ENCODE measurements around the gene NR2F1-AS1.
"Not testable (repeated sequence)": the region's sequence is repeated elsewhere in the genome, so short reads cannot be mapped to it uniquely, and the experiment has no call there.

NR2F1-AS1 gene

DNA sequence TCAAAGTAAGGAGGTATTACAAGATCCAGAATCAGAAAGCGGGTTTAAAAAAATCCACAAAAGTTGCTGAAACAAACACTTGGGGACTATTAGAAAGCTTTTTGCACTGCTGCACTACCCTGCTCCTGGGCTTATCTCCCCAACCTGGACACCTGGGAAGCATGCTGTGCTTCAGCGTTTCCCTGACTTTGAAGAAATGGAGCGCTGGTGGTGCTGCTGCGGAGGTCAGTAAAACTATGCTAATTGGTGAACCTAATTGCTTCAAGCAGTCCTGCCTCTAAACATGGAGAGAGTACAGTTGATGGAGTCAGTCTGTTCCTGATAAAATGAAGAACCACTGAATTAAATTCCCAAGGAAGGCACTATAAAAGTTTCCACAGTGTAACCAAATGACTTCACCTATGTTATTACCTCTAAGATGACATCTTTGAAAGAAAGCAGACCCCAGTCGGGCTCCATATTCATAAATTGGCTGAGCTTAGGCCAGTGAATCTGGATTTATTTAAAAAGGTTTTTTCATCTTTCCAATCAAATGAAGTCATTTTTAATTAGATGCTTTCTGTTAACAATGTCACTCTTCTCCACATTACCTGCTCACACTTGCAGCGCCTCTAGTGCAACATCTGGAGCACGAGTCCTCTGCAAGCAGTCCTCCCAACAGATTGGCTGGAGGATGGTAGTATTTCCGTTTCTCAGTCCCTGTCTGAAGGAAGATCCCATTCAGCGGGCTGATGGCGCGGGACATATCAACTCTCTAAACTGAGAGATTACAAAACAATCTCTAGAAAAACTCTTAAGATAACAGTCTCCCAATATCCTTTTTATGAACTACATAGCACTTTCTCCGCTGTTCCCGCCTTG is 11.5 kb downstream of the NR2F1-AS1 start:
- no peak for DNase-seq (ENCODE audit: low read depth)
- H3K4me3 ChIP-seq (ENCODE audit: low read length), result no peak overlapping the region
- TF ChIP-seq, protein P1, sequence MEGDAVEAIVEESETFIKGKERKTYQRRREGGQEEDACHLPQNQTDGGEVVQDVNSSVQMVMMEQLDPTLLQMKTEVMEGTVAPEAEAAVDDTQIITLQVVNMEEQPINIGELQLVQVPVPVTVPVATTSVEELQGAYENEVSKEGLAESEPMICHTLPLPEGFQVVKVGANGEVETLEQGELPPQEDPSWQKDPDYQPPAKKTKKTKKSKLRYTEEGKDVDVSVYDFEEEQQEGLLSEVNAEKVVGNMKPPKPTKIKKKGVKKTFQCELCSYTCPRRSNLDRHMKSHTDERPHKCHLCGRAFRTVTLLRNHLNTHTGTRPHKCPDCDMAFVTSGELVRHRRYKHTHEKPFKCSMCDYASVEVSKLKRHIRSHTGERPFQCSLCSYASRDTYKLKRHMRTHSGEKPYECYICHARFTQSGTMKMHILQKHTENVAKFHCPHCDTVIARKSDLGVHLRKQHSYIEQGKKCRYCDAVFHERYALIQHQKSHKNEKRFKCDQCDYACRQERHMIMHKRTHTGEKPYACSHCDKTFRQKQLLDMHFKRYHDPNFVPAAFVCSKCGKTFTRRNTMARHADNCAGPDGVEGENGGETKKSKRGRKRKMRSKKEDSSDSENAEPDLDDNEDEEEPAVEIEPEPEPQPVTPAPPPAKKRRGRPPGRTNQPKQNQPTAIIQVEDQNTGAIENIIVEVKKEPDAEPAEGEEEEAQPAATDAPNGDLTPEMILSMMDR (IDR thresholded peaks at IDR 0.05; ENCODE audit: insufficient read depth, low read depth, low read length, missing control alignments), result no peak

DNA sequence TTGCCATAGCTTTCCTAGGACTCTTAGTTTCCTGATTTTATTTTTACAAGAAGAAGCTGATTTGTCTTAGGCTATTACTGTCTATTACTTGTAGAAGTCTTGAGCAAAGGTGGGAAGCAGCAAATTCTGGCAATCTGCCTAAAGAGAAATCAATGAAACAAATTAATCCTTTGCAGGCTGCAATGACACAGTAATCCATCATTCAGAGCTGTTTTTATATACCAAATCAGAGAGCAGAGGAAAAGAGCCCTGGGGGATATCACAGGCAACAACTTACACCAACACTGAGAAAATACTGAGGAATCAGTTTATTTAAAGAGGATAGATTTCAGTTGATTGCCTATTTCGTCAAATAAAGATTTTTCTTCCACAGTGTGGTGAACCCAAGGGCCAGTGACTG is 13.6 kb downstream of the NR2F1-AS1 start:
- DNase-seq (ENCODE audit: low read depth), result no peak
- TF ChIP-seq, protein P1 (IDR thresholded peaks at IDR 0.05; ENCODE audit: insufficient read depth, low read depth, low read length, missing control alignments), result no peak
- no peak overlapping the region for H3K4me3 ChIP-seq (ENCODE audit: low read length)

DNA sequence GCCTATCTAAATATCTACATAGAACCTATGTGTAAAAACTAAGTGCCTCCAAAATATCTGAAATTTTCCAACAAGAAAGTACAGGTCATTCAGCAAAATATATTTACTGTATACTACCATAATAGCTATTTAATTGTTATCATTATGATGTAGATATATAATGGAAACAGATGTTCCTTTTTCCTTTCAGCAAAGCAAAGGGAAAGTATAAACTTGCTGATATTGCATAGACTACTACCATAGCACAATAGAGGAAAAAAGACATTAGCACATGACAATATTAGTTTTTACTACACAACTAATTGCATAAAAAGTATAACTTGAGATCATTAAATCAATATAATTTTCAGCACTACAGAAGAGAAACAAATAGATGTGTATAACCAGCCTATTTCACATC is 14.9 kb downstream of the NR2F1-AS1 start:
- H3K4me3 ChIP-seq (ENCODE audit: low read length), result no peak overlapping the region
- DNase-seq (ENCODE audit: low read depth), result no peak
- TF ChIP-seq, protein P1 (IDR thresholded peaks at IDR 0.05; ENCODE audit: insufficient read depth, low read depth, low read length, missing control alignments), result no peak

DNA sequence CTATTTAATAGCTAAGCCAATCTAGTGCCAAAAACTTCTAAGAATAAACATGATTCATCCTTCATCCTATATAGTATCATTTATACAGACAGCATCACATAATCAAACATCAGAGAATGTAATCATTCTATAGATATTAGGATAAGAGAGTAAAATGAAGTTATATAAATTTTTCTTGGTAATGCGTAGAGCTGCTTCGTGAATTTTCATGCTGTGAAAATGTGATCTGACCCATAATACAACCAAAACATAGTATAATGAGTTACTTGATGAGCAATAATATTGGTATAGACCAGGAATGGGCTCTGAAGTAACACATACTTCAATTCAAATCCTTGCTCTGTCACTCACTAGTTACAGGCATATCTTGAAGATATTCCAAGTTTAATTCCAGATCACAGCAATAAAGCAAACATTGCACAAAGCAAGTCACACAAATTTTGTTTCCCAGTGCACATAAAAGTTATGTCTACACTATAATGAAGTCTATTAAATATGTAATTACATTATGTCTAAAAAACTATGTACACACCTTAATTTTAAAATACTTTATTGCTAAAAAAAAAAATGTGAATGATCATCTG is 23.9 kb downstream of the NR2F1-AS1 start:
- TF ChIP-seq, protein P1 (IDR thresholded peaks at IDR 0.05; ENCODE audit: insufficient read depth, low read depth, low read length, missing control alignments), result no peak
- DNase-seq (ENCODE audit: low read depth), result no peak
- no peak overlapping the region for H3K4me3 ChIP-seq (ENCODE audit: low read length)

DNA sequence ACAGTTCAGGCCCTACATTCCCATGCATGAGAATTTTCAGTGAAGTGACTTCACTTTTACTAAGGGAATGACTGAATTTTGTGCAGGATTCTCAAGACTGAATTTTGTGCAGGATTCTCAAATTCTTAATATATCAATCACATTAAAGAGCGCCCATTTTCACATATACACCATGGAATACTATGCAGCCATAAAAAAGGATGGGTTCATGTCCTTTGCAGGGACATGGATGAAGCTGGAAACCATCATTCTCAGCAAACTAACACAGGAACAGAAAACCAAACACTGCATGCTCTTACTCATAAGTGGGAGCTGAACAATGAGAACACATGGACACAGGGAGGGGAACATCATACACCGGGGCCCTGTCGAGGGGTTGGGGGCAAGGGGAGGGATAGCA is 31.4 kb downstream of the NR2F1-AS1 start:
- not testable (repeated sequence) for DNase-seq (ENCODE audit: low read depth); H3K4me3 ChIP-seq (ENCODE audit: low read length)

DNA sequence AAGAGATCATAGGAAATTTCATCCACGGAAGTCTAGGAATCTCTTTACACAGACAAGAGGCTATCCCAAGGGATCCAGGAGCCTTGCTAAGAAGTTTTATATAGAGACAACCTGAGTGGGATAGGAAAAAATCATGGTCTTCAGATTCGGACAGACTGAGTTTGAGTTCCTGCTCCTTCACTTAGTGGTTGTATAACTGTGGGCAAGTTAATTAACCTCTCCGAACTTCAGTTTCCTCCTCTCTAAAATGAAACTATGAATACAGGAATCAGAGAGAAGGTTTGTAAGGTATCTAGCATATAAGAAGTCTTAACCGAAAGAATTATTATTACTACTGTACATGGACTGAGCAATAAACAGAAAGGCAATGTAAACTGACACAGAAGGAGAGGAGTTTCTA is 35.1 kb downstream of the NR2F1-AS1 start:
- H3K4me3 ChIP-seq (ENCODE audit: low read length), result no peak overlapping the region
- TF ChIP-seq, protein P1 (IDR thresholded peaks at IDR 0.05; ENCODE audit: insufficient read depth, low read depth, low read length, missing control alignments), result no peak
- no peak for DNase-seq (ENCODE audit: low read depth)

DNA sequence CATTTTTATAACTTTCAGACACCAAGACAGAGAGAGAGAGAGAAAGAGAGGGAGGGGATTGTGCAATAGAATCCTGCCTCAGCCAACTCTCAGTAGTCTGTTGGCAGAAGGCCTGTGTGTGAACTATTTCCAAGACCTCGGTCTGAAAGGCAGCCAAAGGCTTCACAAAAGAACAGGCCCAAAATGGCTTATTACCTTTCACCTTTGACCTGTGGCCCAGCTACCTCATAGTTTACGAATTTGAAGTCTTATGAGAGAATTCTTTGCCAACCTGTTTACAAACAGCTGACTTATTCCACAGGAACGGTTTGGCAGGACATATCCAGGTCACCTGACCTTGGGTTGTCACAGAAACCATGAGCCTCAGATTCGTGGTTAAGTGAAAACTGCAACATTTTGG is 48.6 kb downstream of the NR2F1-AS1 start:
- DNase-seq (ENCODE audit: low read depth), result peak; percentile 33
- TF ChIP-seq, protein P1 (IDR thresholded peaks at IDR 0.05; ENCODE audit: insufficient read depth, low read depth, low read length, missing control alignments), result no peak
- H3K4me3 ChIP-seq (ENCODE audit: low read length), result no peak overlapping the region

DNA sequence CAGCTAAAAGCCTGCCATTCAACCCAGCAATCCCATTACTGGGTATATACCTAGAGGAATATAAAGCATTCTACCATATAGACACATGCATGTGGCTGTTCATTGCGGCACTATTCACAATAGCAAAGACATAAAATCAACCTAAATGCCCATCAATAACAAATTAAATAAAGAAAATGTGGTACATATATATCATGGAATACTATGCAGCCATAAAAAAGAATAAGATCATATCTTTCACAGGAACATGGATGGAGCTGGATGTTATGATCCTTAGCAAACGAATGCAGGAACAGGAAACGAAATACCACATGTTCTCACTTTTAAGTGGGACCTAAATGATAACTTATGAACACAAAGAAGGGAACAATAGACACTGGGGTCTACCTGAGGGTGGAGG is 59.2 kb downstream of the NR2F1-AS1 start:
- DNase-seq (ENCODE audit: low read depth); H3K4me3 ChIP-seq (ENCODE audit: low read length): not testable (repeated sequence)
